ENCODE results near the gene GDAP2.

GRCh38 chr1:117930484-117930883, 1.1 kb upstream of the GDAP2 start:
- TF ChIP-seq SP1 (IDR thresholded peaks at IDR 0.05) (no peak), FOXM1 (IDR thresholded peaks at IDR 0.05; ENCODE audit: borderline replicate concordance) (no peak), ELF4 (IDR thresholded peaks at IDR 0.05) (no peak), ARNT (IDR thresholded peaks at IDR 0.05) (no peak), NFRKB (IDR thresholded peaks at IDR 0.05) (no peak), TARDBP (IDR thresholded peaks at IDR 0.05) (no peak), FOXA1 (IDR thresholded peaks at IDR 0.05) (no peak), LEF1 (IDR thresholded peaks at IDR 0.05; ENCODE audit: borderline replicate concordance) (no peak), FOXK2 (IDR thresholded peaks at IDR 0.05) (no peak)

Measured in HEK293T (cell line).